Uterus (tissue), 4 donors: ENCODE data around the gene KCNC1. TPM values are rescaled to one million over a fixed set of nuclear protein-coding genes. Genes with fewer than 3 reads are reported as not detected.

Experiments used
- DNase-seq, 2 donors: peaks; one replicate each; pipeline ENCODE4 v3.0.0-alpha.2; 2019 to 2020
- H3K27ac ChIP-seq, 2 donors: fragments of 200-600 bp; sonication (generic); 1 replicate in 1 of 2; 2 replicates in 1 of 2; pipeline ENCODE4 v1.5.1; 2016 to 2018
- H3K27me3 ChIP-seq, 2 donors: fragments of 200-600 bp; sonication (generic); one replicate each; pipeline ENCODE4 v1.5.1; 2018 to 2019; ENCODE audit warnings: control low read depth in 1 of 2
- H3K36me3 ChIP-seq, 2 donors: fragments of 200-600 bp; sonication (generic); one replicate each; pipeline ENCODE4 v1.5.1; 2019; ENCODE audit warnings: control low read depth in 1 of 2
- H3K4me1 ChIP-seq, 2 donors: fragments of 200-600 bp; sonication (generic); one replicate each; pipeline ENCODE4 v1.5.1; 2018 to 2019; ENCODE audit warnings: control low read depth in 1 of 2
- H3K4me3 ChIP-seq, 2 donors: fragments of 200-600 bp; sonication (generic); 1 replicate in 1 of 2; 2 replicates in 1 of 2; pipeline ENCODE4 v1.5.1; 2018 to 2019; ENCODE audit warnings: mild to moderate bottlenecking in 1 of 2
- H3K9me3 ChIP-seq, 2 donors: fragments of 200-600 bp; sonication (generic); one replicate each; pipeline ENCODE4 v1.5.1; 2019; ENCODE audit warnings: control low read depth in 1 of 2
- POLR2A ChIP-seq, 2 donors: fragments of 450-650 bp; IDR thresholded peaks; one replicate each; pipeline ENCODE4 v1.6.1; 2016; ENCODE audit warnings: antibody characterized with exemption in 2 of 2, mild to moderate bottlenecking in 1 of 2, moderate library complexity in 1 of 2
- intact Hi-C: fragments of 100-400 bp; cut with DNase I; formaldehyde crosslinking; loops from one replicate; pipeline ENCODE4 v1.15.1; 2023; ENCODE audit warnings: low total_unique reads
- total RNA-seq, 4 donors: library from RNA; depleted of rRNA in 3 of 4; stranded (reverse); fragments of >200 nt in 3 of 4; gene quantifications; one replicate each; pipeline versions ENCODE4 v1.1.0 to v1.2.4, GENCODE V29; 2014 to 2023
- TF ChIP-seq, protein P1 (sequence below), 4 experiments: fragments of 200-600 bp in 2 of 4; fragments of 450-650 bp in 2 of 4; sonication (generic) in 2 of 4; IDR thresholded peaks; one replicate each; pipeline ENCODE4 v1.5.1; 2016 to 2019; ENCODE audit warnings: antibody characterized with exemption in 4 of 4, mild to moderate bottlenecking in 2 of 4, moderate library complexity in 1 of 4
- donor health status: DM: yes; HTN: yes; CAD: no.

KCNC1 gene
- total RNA-seq, 4 donors from 2014 or later: 0.41 TPM; not detected in 3

DNA sequence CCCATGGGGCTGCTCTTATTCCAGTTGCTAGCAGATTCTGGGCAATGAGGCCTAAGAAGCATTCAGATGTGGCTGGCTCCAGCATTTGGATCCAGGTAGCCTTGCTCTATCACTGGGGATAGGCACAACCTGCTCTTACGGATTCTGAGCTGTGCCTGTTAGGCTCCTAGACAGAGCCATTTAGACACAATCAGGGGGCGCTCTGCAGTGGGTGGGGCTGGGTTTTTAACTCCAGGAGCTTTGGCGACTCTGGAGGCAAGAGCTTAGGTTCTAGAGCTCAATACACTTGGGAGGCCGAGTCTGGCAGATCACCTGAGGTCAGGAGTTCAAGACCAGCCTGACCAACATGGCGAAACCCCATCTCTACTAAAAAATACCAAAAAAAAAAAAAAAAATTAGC is 32.0 kb downstream of the KCNC1 start:
- Histone ChIP-seq H3K27me3 (no peaks in the 10 kb centered on the region), H3K4me3 (no peak overlapping the region), H3K4me1 (no peaks in the 10 kb centered on the region), H3K36me3 (no peaks in the 10 kb centered on the region), H3K9me3 (no peaks in the 10 kb centered on the region), H3K27ac (no peak overlapping the region)
- no peak for DNase-seq
- intact Hi-C loops: no loop called here
- no peak for TF ChIP-seq POLR2A (IDR thresholded peaks at IDR 0.05)
- TF ChIP-seq, protein P1, sequence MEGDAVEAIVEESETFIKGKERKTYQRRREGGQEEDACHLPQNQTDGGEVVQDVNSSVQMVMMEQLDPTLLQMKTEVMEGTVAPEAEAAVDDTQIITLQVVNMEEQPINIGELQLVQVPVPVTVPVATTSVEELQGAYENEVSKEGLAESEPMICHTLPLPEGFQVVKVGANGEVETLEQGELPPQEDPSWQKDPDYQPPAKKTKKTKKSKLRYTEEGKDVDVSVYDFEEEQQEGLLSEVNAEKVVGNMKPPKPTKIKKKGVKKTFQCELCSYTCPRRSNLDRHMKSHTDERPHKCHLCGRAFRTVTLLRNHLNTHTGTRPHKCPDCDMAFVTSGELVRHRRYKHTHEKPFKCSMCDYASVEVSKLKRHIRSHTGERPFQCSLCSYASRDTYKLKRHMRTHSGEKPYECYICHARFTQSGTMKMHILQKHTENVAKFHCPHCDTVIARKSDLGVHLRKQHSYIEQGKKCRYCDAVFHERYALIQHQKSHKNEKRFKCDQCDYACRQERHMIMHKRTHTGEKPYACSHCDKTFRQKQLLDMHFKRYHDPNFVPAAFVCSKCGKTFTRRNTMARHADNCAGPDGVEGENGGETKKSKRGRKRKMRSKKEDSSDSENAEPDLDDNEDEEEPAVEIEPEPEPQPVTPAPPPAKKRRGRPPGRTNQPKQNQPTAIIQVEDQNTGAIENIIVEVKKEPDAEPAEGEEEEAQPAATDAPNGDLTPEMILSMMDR (IDR thresholded peaks at IDR 0.05): no peak

DNA sequence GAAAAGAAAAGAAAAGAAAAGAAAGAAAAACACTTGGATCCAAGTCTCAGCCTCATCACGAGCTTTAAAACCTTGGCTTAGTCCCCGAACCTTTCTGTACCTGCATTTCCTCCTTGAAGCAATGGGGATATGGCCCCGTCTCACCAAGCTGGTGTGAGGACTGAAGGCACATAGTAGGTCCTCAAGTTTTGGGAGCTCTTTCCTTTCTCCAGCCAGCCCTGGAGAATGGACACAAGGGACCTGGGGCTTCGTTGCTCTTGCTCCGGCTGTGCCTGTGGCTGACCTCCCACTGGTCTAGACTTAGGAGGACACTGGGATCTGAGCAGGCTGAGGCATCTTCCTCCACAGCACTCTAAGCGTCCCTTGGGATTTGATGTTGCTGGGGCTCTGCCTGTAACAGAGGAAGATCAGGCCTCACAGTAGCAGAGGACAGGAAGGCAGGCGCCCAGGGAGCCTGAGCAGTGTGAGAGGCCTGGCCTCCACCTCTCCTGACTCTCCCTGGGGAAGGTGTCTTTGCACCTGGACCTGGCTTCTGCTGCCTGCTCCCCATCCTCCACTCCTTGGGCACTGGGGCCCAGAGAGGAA is 32.8 kb downstream of the KCNC1 start:
- Histone ChIP-seq H3K9me3 (no peaks in the 10 kb centered on the region), H3K27ac (no peak overlapping the region), H3K27me3 (no peaks in the 10 kb centered on the region), H3K36me3 (no peaks in the 10 kb centered on the region), H3K4me3 (no peak overlapping the region), H3K4me1 (no peaks in the 10 kb centered on the region)
- TF ChIP-seq, protein P1 (IDR thresholded peaks at IDR 0.05): no peak
- no peak for TF ChIP-seq POLR2A (IDR thresholded peaks at IDR 0.05)
- intact Hi-C loops: no loop called here
- DNase-seq: no peak

DNA sequence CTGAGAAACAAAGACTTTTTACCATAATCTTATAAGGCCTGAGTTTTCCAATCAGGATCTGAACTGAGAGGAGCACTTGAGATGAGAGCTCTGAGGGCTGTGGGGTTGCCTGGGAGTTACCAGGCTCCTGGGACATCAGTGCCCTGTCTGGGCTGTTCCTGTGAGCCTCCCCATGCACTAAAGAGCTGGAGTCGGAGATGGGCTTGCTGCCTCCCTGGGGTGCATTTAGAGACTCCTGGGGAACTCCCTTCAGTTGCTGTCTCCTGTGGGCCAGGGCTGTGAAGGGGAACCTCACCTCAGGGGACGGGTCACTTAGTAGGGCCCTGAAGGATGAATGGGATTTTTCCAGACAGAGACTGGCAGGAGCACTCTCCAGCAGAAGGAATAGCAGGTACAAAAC is 33.3 kb downstream of the KCNC1 start:
- Histone ChIP-seq H3K4me1 (no peaks in the 10 kb centered on the region), H3K9me3 (no peaks in the 10 kb centered on the region), H3K27me3 (no peaks in the 10 kb centered on the region), H3K27ac (no peak overlapping the region), H3K4me3 (no peak overlapping the region), H3K36me3 (no peaks in the 10 kb centered on the region)
- TF ChIP-seq, protein P1 (IDR thresholded peaks at IDR 0.05): no peak
- no peak for TF ChIP-seq POLR2A (IDR thresholded peaks at IDR 0.05)
- no peak for DNase-seq
- intact Hi-C loops: no loop called here

DNA sequence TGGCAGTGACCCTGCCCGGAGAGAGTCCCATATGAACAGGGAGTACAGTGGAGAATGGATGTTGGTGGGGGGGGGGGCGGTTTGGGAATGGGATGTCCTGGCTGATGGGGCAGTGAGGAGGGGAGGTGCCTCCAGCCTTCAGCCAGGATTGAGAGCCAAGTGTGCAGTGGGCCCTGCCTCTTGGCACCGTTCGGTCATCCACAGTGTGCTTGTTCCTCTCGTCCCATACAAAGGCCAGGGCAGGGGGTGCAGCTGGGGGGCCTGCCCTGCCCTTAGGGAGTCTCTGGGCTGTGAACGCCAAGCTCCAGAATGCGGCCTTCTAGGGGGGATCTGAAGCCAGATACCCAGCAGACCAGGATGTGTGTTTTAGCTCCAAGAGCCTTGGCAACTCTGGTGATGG is 34.0 kb downstream of the KCNC1 start:
- intact Hi-C loops: no loop called here
- DNase-seq: no peak
- TF ChIP-seq POLR2A (IDR thresholded peaks at IDR 0.05): no peak
- TF ChIP-seq, protein P1 (IDR thresholded peaks at IDR 0.05): no peak
- no peaks in the 10 kb centered on the region for H3K9me3 ChIP-seq
- no peak overlapping the region for H3K27ac ChIP-seq
- H3K27me3 ChIP-seq: no peaks in the 10 kb centered on the region
- H3K4me1 ChIP-seq: no peaks in the 10 kb centered on the region
- H3K4me3 ChIP-seq: no peak overlapping the region
- H3K36me3 ChIP-seq: no peaks in the 10 kb centered on the region

DNA sequence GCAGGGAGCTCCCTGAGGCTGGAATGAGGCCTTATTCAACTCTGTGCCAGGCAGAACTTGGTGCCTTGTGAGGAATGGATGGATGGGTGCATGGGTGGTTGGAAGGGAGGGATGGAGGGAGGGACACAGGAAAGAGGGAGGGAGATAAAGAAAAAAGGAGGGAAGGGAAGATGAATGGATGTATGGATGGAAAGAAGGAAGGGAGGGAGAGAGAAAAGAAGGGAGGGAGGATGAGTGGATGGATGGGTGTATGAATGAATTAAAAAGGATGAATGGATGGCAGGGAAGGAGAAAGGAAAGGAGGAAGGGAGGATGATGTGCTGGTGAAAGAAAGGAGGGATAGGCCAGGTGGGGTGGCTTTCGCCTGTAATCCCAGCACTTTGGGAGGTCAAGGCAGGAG is 34.6 kb downstream of the KCNC1 start:
- TF ChIP-seq, protein P1 (IDR thresholded peaks at IDR 0.05): no peak
- TF ChIP-seq POLR2A (IDR thresholded peaks at IDR 0.05): no peak
- no peak for DNase-seq
- Histone ChIP-seq H3K4me1 (no peaks in the 10 kb centered on the region), H3K4me3 (no peak overlapping the region), H3K36me3 (no peaks in the 10 kb centered on the region), H3K27ac (no peak overlapping the region), H3K27me3 (no peaks in the 10 kb centered on the region), H3K9me3 (no peaks in the 10 kb centered on the region)
- intact Hi-C loops: no loop called here
